ENCODE measurements around the gene TNFRSF6B.
A peak's percentile ranks its signal among the peaks of the same experiment; 100 is the strongest.
"Not testable (repeated sequence)": the region's sequence is repeated elsewhere in the genome, so short reads cannot be mapped to it uniquely, and the experiment has no call there.

TNFRSF6B gene

DNA sequence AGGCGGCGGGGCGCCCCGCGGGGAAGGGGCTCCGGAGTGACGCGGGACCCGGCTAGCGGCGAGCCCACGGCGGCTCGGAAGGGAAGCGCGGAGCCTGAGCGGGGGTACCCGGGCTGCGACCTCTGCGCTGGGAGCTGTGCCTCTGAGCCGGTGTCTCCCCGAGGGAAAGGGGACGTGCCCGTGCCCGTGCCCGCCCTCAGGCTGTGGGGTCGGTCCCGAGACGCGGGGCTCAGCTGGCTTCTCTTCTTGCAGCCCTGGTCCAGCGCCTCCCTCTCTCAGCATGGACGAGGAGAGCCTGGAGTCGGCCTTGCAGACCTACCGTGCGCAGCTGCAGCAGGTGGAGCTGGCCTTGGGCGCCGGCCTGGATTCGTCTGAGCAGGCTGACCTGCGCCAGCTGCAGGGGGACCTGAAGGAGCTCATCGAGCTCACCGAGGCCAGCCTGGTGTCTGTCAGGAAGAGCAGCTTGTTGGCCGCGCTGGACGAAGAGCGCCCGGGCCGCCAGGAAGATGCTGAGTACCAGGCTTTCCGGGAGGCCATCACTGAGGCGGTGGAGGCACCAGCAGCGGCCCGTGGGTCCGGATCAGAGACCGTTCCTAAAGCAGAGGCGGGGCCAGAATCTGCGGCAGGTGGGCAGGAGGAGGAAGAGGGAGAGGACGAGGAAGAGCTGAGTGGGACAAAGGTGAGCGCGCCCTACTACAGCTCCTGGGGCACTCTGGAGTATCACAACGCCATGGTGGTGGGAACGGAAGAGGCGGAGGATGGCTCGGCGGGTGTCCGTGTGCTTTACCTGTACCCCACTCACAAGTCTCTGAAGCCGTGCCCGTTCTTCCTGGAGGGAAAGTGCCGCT, 12.1 kb downstream of the TNFRSF6B start:
- DNase-seq (ENCODE audit: low spot score): peak; percentile 20

DNA sequence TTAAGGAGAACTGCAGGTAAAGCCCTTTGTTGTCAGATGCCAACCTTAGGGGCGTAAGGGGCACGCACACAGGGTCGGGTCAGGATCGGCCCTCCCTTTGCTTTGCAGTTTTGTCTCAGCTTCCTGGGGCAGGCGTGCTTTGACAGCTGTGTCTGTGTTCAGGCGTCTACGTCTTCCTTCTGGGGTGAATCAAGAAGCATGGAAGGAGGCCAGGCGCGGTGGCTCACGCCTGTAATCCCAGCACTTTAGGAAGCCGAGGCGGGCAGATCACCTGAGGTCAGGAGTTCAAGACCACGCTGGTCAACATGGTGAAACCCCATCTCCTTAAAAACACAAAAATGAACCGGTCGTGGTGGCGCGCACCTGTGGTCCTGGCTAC, 12.7 kb downstream of the TNFRSF6B start:
- DNase-seq (ENCODE audit: low spot score): no peak

DNA sequence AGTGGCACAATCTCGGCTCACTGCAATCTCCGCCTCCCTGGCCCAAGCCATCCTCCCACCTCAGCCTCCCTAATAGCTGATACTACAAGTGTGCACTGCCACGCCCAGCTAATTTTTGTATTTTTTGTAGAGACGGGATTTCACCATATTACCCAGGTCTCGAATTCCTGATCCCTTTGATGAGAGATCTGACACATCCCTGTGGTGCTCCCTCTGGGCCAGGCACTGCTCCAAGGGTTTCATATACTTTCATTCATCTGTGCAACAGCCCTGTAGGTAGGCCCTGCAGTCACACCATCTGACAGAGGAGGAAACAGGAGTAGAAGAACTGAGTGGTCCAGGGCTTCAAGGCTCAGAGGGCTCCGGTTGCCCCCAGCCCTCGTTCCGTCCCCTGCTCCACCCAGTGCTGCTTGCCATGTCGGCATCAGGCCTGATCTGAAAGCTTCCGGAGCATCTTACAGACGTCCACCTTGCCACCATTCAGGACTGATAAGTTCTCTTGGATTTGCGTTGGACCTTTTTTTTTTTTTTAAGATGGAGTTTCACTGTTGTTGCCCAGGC, 14.7 kb downstream of the TNFRSF6B start:
- no peak for DNase-seq (ENCODE audit: low spot score)

DNA sequence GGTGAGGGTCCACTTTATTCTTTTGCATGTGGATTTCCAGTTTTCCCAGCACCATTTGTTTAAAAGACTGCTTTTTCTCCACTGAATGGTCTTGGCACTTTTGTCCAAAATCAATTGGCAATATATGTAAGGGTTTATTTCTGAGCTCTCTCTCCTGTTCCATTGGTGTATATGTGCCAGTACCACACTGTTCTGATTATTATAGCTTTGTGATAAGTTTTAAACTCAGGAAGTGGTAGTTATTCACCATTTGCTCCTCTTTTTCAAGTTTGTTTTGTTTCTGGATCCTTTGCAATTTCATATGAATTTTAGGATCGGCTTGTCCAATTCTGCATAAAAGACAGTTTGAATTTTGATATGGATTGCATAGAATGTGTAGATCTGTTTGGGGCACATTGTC, 15.7 kb downstream of the TNFRSF6B start:
- DNase-seq (ENCODE audit: low spot score): no peak

DNA sequence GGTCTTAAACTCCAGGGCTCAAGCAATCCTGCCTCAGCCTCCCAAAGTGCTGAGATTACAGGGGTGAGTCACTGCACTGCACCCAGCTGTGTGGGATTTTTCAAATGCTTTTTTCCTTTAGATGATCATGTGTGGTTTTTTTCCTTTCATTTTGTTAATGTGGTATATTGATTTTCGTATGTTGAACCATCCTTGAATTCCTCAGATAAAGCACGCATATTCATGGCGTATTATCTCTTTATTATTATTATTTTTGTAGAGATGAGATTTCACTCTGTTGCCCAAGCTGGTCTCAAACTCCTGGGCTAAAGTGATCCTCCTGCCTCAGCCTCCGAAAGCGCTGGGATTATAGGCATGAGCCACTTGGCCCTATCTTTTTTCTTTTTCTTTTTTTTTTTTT, 18.4 kb downstream of the TNFRSF6B start:
- DNase-seq (ENCODE audit: low spot score): no peak

DNA sequence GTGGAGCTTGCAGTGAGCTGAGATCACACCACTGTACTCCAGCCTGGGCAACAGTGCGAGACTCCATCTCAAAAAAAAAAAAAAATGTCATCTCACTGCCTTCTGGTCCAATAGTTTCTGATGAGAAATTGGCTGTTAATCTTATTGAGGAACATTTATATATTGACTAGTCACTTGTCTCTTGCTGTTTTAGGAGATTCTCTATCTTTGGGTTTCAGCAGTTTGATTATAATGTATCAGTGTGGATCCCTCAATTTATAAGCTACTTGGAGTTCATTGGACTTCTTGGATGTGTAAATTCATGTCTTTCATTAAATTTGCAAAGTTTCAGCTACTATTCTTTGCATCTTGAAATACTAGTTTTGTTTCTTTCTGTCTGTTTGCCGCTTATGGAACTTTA, 22.5 kb downstream of the TNFRSF6B start:
- DNase-seq (ENCODE audit: low spot score): no peak

DNA sequence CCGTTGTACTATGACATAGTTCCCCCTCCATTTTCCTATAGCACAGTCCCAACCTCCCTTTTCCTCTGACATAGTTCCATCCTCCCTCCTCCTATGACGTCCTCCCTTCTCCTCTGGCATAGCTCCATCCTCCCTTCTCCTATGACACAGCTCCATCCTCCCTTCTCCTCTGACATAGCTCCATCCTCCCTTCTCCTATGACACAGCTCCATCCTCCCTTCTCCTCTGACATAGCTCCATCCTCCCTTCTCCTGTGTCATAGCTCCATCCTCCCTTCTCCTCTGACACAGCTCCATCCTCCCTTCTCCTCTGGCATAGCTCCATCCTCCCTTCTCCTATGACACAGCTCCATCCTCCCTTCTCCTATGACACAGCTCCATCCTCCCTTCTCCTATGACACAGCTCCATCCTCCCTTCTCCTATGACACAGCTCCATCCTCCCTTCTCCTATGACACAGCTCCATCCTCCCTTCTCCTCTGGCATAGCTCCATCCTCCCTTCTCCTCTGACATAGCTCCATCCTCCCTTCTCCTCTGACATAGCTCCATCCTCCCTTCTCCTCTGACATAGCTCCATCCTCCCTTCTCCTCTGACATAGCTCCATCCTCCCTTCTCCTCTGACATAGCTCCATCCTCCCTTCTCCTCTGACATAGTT, 26.6 kb downstream of the TNFRSF6B start:
- DNase-seq (ENCODE audit: low spot score): not testable (repeated sequence)

DNA sequence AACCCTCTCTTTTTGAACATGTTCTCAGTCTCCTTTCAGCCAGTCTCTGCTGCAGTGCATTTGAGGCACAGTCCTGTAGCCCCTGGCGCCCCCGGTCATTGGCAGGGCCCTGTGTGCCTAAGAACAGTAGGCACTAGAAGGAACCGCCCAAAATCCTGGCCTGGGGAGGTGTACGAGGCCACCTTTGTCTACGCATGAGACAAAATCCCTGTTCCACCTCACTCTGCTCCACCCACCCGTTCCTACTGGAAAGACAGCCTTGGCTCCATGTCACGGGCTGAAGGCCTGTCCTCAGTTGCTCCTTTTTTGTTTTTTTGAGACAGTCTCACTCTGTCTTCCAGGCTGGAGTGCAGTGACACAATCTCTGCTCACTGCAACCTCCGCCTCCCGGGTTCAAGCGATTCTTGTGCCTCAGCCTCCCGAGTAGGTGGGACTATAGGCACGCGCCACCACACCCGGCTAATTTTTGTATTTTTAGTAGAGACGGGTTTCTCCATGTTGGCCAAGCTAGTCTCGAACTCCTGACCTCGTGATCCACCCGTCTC, 33.8 kb downstream of the TNFRSF6B start:
- not testable (repeated sequence) for DNase-seq (ENCODE audit: low spot score)

DNA sequence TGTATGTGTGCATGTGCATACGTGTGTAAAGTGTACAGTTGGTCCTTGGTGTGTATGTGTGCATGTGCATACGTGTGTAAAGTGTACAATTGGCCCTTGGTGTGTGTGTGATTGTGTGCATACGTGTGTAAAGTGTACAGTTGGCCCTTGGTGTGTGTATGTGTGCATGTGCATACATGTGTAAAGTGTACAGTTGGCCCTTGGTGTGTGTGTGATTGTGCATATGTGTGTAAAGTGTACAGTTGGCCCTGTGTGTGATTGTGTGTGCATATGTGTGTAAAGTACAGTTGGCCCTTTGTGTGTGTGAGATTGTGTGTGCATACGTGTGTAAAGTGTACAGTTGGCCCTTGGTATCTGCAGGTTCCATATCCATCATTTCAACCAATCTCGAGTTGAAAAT, 35.0 kb downstream of the TNFRSF6B start:
- DNase-seq (ENCODE audit: low spot score): no peak

DNA sequence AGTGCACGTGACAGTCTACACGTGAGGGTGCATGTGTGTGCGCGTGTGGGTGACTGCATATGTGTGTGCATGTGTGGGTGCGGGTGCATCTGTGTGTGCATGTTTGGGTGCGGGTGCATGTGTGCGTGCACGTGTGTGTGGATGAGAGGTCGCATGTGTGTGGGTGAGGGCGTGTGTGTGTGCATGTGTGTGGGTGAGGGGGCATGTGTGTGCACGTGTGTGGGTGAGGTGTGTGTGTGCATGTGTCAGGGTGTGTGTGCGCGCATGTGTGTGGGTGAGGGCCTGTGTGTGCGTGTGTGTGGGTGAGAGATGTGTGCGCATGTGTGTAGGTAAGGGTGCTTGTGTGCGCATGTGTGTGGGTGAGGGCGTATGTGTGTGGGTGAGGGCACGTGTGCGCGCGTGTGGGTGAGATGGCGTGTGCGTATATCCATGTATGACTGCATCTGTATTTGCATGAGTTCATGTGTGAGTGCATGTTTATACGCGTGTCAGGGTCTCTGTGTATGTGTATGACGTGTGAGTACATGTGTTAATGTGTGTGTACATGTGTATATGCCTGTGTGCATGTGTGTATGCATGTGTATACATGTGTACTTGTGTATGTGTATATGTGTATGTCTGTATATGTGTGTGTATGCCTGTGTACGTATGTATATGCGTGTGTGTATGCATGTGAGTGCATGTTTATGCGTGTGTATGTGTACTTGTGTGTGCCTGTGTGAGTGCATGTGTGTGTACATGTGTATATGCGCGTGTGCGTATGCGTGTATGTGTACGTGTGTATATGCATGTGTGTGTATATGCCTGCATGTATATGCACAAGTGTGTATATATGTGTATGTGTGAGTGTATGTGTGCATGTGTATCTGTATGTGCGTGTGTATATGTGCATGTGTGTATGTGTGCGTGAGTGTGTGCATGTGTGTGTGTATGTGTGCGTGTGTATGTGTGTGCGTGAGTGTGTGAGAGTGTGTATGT, 36.0 kb downstream of the TNFRSF6B start:
- no peak for DNase-seq (ENCODE audit: low spot score)

DNA sequence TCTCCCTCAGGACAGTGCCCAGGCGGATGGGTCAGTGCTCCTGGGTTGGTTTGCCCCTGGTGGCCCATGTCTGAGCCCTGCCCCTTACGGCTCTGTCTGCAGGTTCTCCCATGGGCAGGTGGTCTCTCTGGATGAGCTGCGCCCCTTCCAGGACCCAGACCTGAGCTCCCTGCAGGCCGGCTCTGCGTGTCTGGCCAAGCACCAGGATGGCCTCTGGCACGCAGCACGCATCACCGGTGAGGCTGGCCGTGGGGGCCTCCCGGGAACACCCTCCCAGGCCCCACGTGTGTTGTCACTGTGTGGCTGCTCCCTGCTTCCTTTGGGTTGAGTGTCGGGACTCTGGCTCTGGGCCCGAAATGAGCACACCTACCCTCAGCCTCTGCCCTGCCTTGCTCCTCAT, 36.7 kb downstream of the TNFRSF6B start:
- DNase-seq (ENCODE audit: low spot score): no peak

DNA sequence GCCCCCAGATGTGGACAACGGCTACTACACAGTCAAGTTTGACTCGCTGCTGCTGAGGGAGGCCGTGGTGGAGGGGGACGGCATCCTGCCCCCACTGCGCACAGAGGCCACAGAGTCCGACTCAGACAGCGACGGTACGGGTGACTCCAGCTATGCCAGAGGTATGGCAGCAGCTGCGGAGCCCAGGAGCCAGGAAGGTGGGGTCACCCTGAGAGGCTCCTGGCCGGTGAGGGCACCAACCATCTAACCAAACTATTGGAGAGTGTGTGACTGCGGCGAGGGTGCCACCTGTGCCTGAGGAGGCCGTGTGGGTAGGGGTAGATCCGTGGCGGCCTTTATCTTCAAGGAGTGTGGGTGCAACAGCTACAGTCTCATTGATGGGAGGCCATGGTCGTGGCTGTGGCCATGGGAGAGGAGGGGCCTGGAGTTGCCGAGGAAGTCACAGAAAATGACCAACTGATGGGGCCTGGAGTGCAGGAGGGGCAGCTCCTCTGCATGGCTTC, 37.2 kb downstream of the TNFRSF6B start:
- DNase-seq (ENCODE audit: low spot score): no peak

DNA sequence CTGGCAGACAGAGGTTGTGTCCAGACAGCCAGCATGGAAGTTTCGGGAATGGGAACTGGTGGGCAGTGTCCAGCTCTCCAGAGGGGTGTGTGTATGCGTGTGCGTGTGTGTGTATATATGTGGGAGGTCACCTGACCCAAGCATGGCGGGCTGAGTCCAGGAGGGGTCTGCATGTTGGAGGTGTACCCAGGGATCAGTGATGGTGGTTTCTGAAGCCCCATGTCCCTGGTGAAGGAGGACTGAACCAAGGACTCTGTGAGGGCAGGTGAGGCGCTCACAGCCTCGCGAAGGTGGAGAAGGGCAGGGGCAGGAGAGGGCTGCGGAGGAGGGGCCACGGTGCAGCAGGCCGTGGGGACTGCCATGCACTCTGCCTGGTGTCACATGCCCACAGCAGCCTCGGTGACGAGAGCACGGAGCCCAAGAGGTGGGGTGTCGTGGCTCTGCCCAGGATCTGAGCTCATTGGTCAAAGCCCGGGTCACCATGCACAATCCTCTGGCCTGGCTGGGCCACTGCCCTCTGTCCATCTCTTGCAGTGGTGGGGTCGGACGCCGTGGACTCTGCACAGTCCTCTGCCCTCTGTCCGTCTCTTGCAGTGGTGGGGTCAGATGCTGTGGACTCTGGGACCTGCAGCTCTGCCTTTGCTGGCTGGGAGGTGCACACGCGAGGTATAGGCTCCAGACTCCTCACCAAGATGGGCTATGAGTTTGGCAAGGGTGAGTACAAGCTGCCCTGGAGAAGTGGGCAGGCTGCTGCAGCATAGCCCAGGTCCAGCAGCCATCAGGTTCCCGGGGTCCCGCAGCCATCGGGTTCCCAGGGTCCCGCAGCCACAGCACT, 37.9 kb downstream of the TNFRSF6B start:
- no peak for DNase-seq (ENCODE audit: low spot score)

DNA sequence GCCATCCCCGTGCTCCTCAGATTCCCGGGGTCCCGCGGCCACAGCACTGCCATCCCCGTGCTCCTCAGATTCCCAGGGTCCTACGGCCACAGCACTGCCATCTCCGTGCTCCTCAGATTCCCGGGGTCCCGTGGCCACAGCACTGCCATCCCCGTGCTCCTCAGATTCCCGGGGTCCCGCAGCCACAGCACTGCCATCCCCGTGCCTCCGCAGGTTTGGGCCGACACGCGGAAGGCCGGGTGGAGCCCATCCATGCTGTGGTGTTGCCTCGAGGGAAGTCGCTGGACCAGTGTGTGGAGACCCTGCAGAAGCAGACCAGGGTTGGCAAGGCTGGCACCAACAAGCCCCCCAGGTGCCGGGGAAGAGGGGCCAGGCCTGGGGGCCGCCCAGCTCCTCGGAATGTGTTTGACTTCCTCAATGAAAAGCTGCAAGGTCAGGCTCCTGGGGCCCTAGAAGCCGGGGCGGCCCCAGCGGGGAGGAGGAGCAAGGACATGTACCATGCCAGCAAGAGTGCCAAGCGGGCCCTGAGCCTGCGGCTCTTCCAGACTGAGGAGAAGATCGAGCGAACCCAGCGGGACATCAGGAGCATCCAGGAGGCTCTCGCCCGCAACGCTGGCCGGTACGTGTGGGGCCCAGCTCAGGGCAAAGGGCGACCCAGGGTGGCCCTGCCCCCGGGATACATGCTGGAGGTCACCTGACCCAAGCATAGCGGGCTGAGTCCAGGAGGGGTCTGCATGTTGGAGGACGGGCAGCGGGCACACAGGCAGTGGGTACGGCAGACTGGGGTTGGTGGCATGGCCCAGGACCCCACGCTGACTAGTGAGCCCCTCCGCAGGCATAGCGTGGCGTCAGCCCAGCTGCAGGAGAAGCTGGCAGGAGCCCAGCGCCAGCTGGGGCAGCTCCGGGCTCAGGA, 38.8 kb downstream of the TNFRSF6B start:
- DNase-seq (ENCODE audit: low spot score): no peak

DNA sequence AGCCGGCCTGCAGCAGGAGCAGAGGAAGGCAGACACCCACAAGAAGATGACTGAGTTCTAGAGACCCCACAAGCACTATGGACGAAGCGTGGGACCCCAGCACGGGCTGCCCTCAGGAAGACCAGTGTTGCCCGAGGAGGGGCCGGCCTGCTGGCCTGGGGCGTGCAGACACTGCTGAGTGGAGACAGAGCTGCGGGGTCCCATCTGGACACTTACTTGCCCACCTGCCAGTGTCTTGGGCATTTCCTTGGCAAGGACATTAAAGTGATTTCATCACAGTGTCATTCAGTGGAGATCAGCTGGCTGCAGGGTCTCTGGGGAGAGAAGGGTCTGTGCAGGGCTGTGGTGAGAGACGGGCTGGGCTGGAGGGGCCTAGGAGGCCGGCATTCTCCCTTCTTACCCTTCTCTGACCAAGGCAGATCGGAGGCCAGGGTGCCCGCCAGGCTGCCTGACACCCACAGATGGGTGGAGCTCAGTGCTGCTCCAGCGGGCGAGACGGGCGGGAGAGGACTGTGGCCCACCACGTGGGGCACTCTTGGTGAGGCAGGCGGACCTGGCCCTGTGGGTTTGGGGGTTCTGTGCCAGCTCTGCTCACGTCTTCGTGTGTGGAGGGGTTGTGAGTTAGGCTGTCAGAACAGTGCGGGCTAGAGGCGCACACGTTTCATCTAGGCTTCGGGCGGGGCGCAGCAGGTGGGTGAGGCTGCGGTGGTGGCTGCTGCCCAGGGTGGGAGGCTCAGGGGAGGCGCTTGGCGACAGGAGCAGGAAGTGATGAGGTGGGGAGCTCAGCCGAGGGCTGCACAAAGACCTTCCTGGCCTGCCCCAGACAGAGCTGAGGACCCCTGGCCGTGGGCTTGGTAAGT, 39.6 kb downstream of the TNFRSF6B start, which contains the start of gene LIME1:
Gene LIME1 (plus strand): TSS at position 806 of the 860 bp plus-strand sequence. CDS start 886 bp downstream, outside the sequence.
- no peak for DNase-seq (ENCODE audit: low spot score)

DNA sequence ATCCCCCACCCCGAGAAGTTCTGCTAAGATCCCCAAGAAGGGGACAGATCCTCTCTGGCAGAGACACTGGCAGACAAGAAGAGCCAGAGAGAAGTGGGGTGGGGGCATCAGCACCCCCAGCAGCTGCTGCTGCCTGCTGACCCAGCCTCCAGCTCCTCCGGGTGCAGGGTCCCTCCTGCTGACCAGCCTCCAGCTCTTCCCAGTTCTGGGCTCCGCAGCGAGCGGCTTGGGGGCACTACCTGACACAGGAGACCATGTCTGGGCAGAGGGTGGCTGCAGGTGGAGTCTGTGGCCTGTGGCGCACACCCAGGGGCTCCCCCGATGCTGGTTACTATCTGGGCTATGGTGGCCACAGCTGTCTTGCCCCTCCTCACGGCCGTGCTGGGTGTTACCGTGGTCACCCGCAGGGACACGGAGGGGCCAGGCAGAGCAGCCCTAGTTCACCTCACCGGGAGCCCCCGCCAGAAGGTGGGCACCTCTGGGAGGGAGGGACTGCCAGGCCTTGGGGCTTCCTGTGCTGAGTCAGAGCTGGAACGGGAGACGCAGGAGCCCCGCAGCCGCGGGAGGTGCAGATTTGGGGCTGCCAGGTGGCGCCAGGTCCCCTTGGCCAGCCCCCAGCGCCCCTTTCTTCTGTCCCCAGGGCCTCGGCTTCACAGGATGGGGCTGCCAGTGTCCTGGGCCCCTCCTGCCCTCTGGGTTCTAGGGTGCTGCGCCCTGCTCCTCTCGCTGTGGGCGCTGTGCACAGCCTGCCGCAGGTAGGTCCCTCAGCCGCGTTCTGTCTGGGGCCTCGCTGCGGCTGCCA, 40.6 kb downstream of the TNFRSF6B start:
- DNase-seq (ENCODE audit: low spot score): no peak

DNA sequence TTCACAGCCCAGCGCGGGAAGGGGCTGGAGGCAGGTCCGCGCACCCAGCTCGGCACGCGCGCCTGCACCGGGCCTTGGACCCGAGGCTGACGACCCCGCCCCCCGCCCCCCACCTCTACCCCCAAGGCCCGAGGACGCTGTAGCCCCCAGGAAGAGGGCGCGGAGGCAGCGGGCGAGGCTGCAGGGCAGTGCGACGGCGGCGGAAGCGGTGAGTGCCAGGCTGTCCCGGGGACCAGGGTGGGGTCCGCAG, 41.2 kb downstream of the TNFRSF6B start:
- no peak for DNase-seq (ENCODE audit: low spot score)
